ENCODE results near the gene LSM2. TPM values are rescaled to one million over a fixed set of nuclear protein-coding genes. Genes with fewer than 3 reads are reported as not detected.

LSM2 gene
- total and polyA plus RNA-seq, 9 of the 15 experiments (the other 6 are each of a cell fraction or from before 2014, with no cell fraction given) = 154 to 407 (median 223) TPM

- H3K36me3 ChIP-seq (ENCODE audit: control insufficient read depth, insufficient read depth, low read length) = peaks cover 60% of the 10 kb centered on the region
- peak overlapping the region; percentile 21 to 74; a peak in 3 of 4 replicates for H3K9ac ChIP-seq (ENCODE audit: insufficient read depth in 1 of 2, low read depth in 2 of 2, low read length in 2 of 2)
- H3K4me3 ChIP-seq = peak overlapping the region; percentile 85; the same call in 1 of the 2 replicates
- H3K79me2 ChIP-seq (ENCODE audit: control insufficient read depth, insufficient read depth, low read length) = peaks cover 51% of the 10 kb centered on the region
- 87% methylated on average over 3 of the region's 3 CpGs for WGBS (ENCODE audit: insufficient coverage, low coverage, missing lambda C conversion rate)
- H2AFZ ChIP-seq (ENCODE audit: low read depth, low read length) = no peak overlapping the region
- in situ Hi-C loops (cut with MboI) (no loop called here), intact Hi-C loops (cut with micrococcal nuclease) (no loop called here)
- BruUV-seq (replicated peaks) = TSS peak; percentile 1
- ChIA-PET CTCF (ENCODE audit: low intra/inter-chr PET ratio) (no interaction called here), POLR2A (interaction anchor here (0.6 to 15.7 kb wide), 20 partner anchors 3 to 258 kb away, joined by 3 to 229 read pairs (median 6); partner anchors contain the start of genes ABHD16A, APOM, BAG6 and C6orf47)
- no peak for ATAC-seq
- H3K4me2 ChIP-seq (ENCODE audit: insufficient read depth, low read length) = peak overlapping the region; percentile 94
- no peaks in the 10 kb centered on the region; the same call in 1 of the 2 replicates for H3K9me3 ChIP-seq (replicated peaks; ENCODE audit: control insufficient read depth, insufficient read depth, low read depth, low read length)
- FAIRE-seq = no peak
- H3K9me1 ChIP-seq (ENCODE audit: control insufficient read depth, insufficient read depth, low read length) = no peaks in the 10 kb centered on the region
- H3K4me1 ChIP-seq (replicated peaks in 1 of 2; ENCODE audit: control insufficient read depth in 2 of 2, insufficient read depth in 2 of 2, low read length in 2 of 2) = peaks cover 21 to 36% of the 10 kb centered on the region in 2 experiments
- H4K20me1 ChIP-seq (replicated peaks; ENCODE audit: control insufficient read depth, insufficient read depth, low read length) = peaks cover 30% of the 10 kb centered on the region
- no peaks in the 10 kb centered on the region for H3K27me3 ChIP-seq (ENCODE audit: control insufficient read depth in 2 of 2, insufficient read depth in 2 of 2, low read length in 2 of 2)
- no peak for DNase-seq (ENCODE audit: extremely low read depth in 1 of 4, low spot score in 3 of 4)
- peak overlapping the region; percentile 24; the same call in 1 of the 3 replicates for H3K27ac ChIP-seq (ENCODE audit: extremely low read depth, low read depth, low read length)
- TF ChIP-seq VEZF1 (CRISPR knock-in tag; IDR thresholded peaks at IDR 0.05) = no peak
- TF ChIP-seq BCL6 (CRISPR knock-in tag; IDR thresholded peaks at IDR 0.05) = no peak
- TF ChIP-seq SUPT5H (IDR thresholded peaks at IDR 0.05) = 0 out of 2 replicates have a peak, but pooled peaks have one; percentile 15
- no peak for TF ChIP-seq REST (IDR thresholded peaks at IDR 0.05; ENCODE audit: borderline replicate concordance)
- no peak for TF ChIP-seq REST (CRISPR knock-in tag; IDR thresholded peaks at IDR 0.05; ENCODE audit: low read depth)
- no peak for TF ChIP-seq PBX2 (CRISPR knock-in tag; IDR thresholded peaks at IDR 0.05; ENCODE audit: low read depth)
- TF ChIP-seq PBX2 (tag; conservative IDR thresholded peaks at IDR 0.05; ENCODE audit: low read depth) = no peak
- TF ChIP-seq TOE1 (IDR thresholded peaks at IDR 0.05; ENCODE audit: borderline replicate concordance) = no peak
- no peak for TF ChIP-seq TOE1 (CRISPR knock-in tag; IDR thresholded peaks at IDR 0.05; ENCODE audit: borderline replicate concordance, low read depth)
These were observed 32.2 kb upstream of the LSM2 start for GRCh38 chr6:31838968-31839367.
